ENCODE results near the gene FA2H. TPM values are rescaled to one million over a fixed set of nuclear protein-coding genes. Genes with fewer than 3 reads are reported as not detected.

The FA2H gene
- total RNA-seq, 4 donors from 2014 or later = 1.2 to 4.2 (median 2.0) TPM

GRCh38 chr16:74695450-74696422 lies 78.9 kb downstream of the FA2H start:
- no peak for TF ChIP-seq CTCF (IDR thresholded peaks at IDR 0.05)
- TF ChIP-seq POLR2A (IDR thresholded peaks at IDR 0.05) = peak in 1 of 2 donors; percentile 53
- H3K4me3 ChIP-seq (replicated peaks in 1 of 3) = peak overlapping the region in 2 of 3 donors; percentile 18 to 23
- H3K9me3 ChIP-seq = no peaks in the 10 kb centered on the region
- H3K4me1 ChIP-seq = no peaks in the 10 kb centered on the region
- H3K27ac ChIP-seq = no peak overlapping the region
- H3K27me3 ChIP-seq = no peaks in the 10 kb centered on the region
- intact Hi-C loops (cut with DNase I) = no loop called here
- DNase-seq = peak; percentile 73 to 77
- 50 to 60% methylated on average over 19 of the region's 19 CpGs for WGBS, 2 donors
- no peaks in the 10 kb centered on the region for H3K36me3 ChIP-seq

- Histone ChIP-seq H3K9me3 (no peaks in the 10 kb centered on the region), H3K27me3 (no peaks in the 10 kb centered on the region), H3K27ac (no peak overlapping the region), H3K36me3 (no peaks in the 10 kb centered on the region), H3K4me3 (replicated peaks in 1 of 3) (no peak overlapping the region), H3K4me1 (no peaks in the 10 kb centered on the region)
- TF ChIP-seq CTCF (IDR thresholded peaks at IDR 0.05) = no peak
- TF ChIP-seq POLR2A (IDR thresholded peaks at IDR 0.05) = no peak
- intact Hi-C loops (cut with DNase I) = no loop called here
- WGBS, 2 donors = 81 to 82% methylated on average over 10 of the region's 10 CpGs
- DNase-seq = no peak
Observed at GRCh38 chr16:74691093-74691855, 83.3 kb downstream of the FA2H start.

- no peak for DNase-seq
- Histone ChIP-seq H3K27me3 (no peaks in the 10 kb centered on the region), H3K9me3 (no peaks in the 10 kb centered on the region), H3K4me3 (replicated peaks in 1 of 3) (no peak overlapping the region), H3K4me1 (no peaks in the 10 kb centered on the region), H3K36me3 (no peaks in the 10 kb centered on the region), H3K27ac (no peak overlapping the region)
- TF ChIP-seq CTCF (IDR thresholded peaks at IDR 0.05) = no peak
- no peak for TF ChIP-seq POLR2A (IDR thresholded peaks at IDR 0.05)
- 78 to 83% methylated on average over 11 of the region's 11 CpGs for WGBS, 2 donors
- intact Hi-C loops (cut with DNase I) = no loop called here
Observed at GRCh38 chr16:74682556-74682955, 92.1 kb downstream of the FA2H start.

GRCh38 chr16:74680681-74681080 lies 93.9 kb downstream of the FA2H start:
- Histone ChIP-seq H3K36me3 (no peaks in the 10 kb centered on the region), H3K4me3 (replicated peaks in 1 of 3) (no peak overlapping the region), H3K27me3 (no peaks in the 10 kb centered on the region), H3K9me3 (no peaks in the 10 kb centered on the region), H3K4me1 (no peaks in the 10 kb centered on the region), H3K27ac (no peak overlapping the region)
- TF ChIP-seq POLR2A (IDR thresholded peaks at IDR 0.05) = no peak
- no peak for TF ChIP-seq CTCF (IDR thresholded peaks at IDR 0.05)
- 85 to 91% methylated on average over 6 of the region's 6 CpGs for WGBS, 2 donors
- intact Hi-C loops (cut with DNase I) = no loop called here
- no peak for DNase-seq
